H9 (cell line): ENCODE data around the gene TESPA1. TPM values are rescaled to one million over a fixed set of nuclear protein-coding genes. Genes with fewer than 3 reads are reported as not detected.
A peak's percentile ranks its signal among the peaks of the same experiment; 100 is the strongest.

ENCODE experiments used
- DNase-seq: peaks from one replicate; pipeline ENCODE4 v3.0.0-alpha.2; 2017
- H2AFZ ChIP-seq: one replicate; pipeline ENCODE4 v1.6.1; 2013; ENCODE audit warnings: mild to moderate bottlenecking, low read length, control low read depth, moderate library complexity
- H2AK5ac ChIP-seq: 2 replicates; pipeline ENCODE4 v1.6.1; 2013; ENCODE audit warnings: low read length, control low read depth, mixed read lengths; ENCODE audit not compliant: insufficient read length
- H2BK120ac ChIP-seq: one replicate; pipeline ENCODE4 v1.6.1; 2013; ENCODE audit warnings: low read depth, mild to moderate bottlenecking, low read length, control low read depth, inconsistent platforms; ENCODE audit not compliant: poor library complexity, severe bottlenecking
- H2BK12ac ChIP-seq: 2 replicates; pipeline ENCODE4 v1.6.1; 2013; ENCODE audit warnings: low read length, control low read depth, mixed read lengths, low read depth; ENCODE audit not compliant: insufficient read length
- H2BK15ac ChIP-seq: 2 replicates; pipeline ENCODE4 v1.6.1; 2013; ENCODE audit warnings: low read depth, low read length, control low read depth
- H2BK20ac ChIP-seq: one replicate; pipeline ENCODE4 v1.6.1; 2013; ENCODE audit warnings: low read depth, mild to moderate bottlenecking, low read length, control low read depth, inconsistent platforms; ENCODE audit not compliant: poor library complexity, severe bottlenecking
- H2BK5ac ChIP-seq: 2 replicates; pipeline ENCODE4 v1.6.1; 2013; ENCODE audit warnings: low read length, control low read depth, mixed read lengths; ENCODE audit not compliant: insufficient read length
- H3K14ac ChIP-seq: 2 replicates; pipeline ENCODE4 v1.6.1; 2013; ENCODE audit warnings: low read length, control low read depth; ENCODE audit not compliant: insufficient read depth
- H3K18ac ChIP-seq: 2 replicates; pipeline ENCODE4 v1.6.1; 2013; ENCODE audit warnings: low read depth, mild to moderate bottlenecking, mixed read lengths, low read length, control low read depth; ENCODE audit not compliant: insufficient read length
- H3K23ac ChIP-seq: 2 replicates; pipeline ENCODE4 v1.6.1; 2013; ENCODE audit warnings: low read length, control low read depth, mixed read lengths, low read depth; ENCODE audit not compliant: insufficient read length
- H3K23me2 ChIP-seq: 2 replicates; pipeline ENCODE4 v1.6.1; 2013; ENCODE audit warnings: low read depth, mild to moderate bottlenecking, mixed read lengths, low read length, control low read depth; ENCODE audit not compliant: insufficient read length, poor library complexity, severe bottlenecking
- H3K27ac ChIP-seq: 2 replicates; pipeline ENCODE4 v1.5.1; 2013; ENCODE audit warnings: low read length, control low read depth, mixed read lengths, low read depth; ENCODE audit not compliant: insufficient read length
- H3K27me3 ChIP-seq: 2 replicates; pipeline ENCODE4 v1.6.1; 2013; ENCODE audit warnings: low read length, control low read depth, inconsistent platforms; ENCODE audit not compliant: insufficient read depth
- H3K4ac ChIP-seq: 2 replicates; pipeline ENCODE4 v1.6.1; 2013; ENCODE audit warnings: low read depth, mild to moderate bottlenecking, control low read depth, inconsistent platforms, low read length, moderate library complexity
- H3K4me1 ChIP-seq: 2 replicates; pipeline ENCODE4 v1.6.1; 2013; ENCODE audit warnings: low read length, control low read depth, inconsistent platforms; ENCODE audit not compliant: insufficient read depth
- H3K4me2 ChIP-seq: 2 replicates; pipeline ENCODE4 v1.6.1; 2013; ENCODE audit warnings: low read length, control low read depth, mixed read lengths; ENCODE audit not compliant: insufficient read length, insufficient read depth
- H3K56ac ChIP-seq: 2 replicates; pipeline ENCODE4 v1.6.1; 2013; ENCODE audit warnings: low read depth, mild to moderate bottlenecking, mixed read lengths, low read length, control low read depth; ENCODE audit not compliant: insufficient read length
- H3K79me1 ChIP-seq: 2 replicates; pipeline ENCODE4 v1.6.1; 2013; ENCODE audit warnings: low read depth, mild to moderate bottlenecking, moderate library complexity, low read length, control low read depth, inconsistent platforms; ENCODE audit not compliant: insufficient read depth, poor library complexity, severe bottlenecking
- H3K79me2 ChIP-seq: 2 replicates; pipeline ENCODE4 v1.6.1; 2013; ENCODE audit warnings: low read length, control low read depth, inconsistent platforms; ENCODE audit not compliant: insufficient read depth
- H3K9ac ChIP-seq: 2 replicates; pipeline ENCODE4 v1.6.1; 2013; ENCODE audit warnings: low read length, control low read depth, mixed read lengths; ENCODE audit not compliant: insufficient read length; ENCODE audit errors: extremely low read depth
- H3K9me3 ChIP-seq: one replicate; pipeline ENCODE4 v1.6.1; 2013; ENCODE audit warnings: low read depth, low read length, inconsistent platforms; ENCODE audit not compliant: control insufficient read depth
- H3T11ph ChIP-seq: one replicate; pipeline ENCODE4 v1.6.1; 2013; ENCODE audit warnings: mild to moderate bottlenecking, low read length, control low read depth, inconsistent platforms
- H4K20me1 ChIP-seq: one replicate; pipeline ENCODE4 v1.6.1; 2013; ENCODE audit not compliant: control insufficient read depth, insufficient read length, insufficient read depth
- H4K5ac ChIP-seq: 2 replicates; pipeline ENCODE4 v1.6.1; 2013; ENCODE audit warnings: low read depth, mild to moderate bottlenecking, mixed read lengths, low read length, control low read depth; ENCODE audit not compliant: insufficient read length
- H4K8ac ChIP-seq: replicated peaks from 2 replicates; pipeline ENCODE4 v1.6.1; 2013; ENCODE audit warnings: low read length, control low read depth, mixed read lengths, low read depth; ENCODE audit not compliant: insufficient read length
- H4K91ac ChIP-seq: 2 replicates; pipeline ENCODE4 v1.6.1; 2013; ENCODE audit warnings: low read depth, mild to moderate bottlenecking, moderate library complexity, mixed read lengths, low read length, control low read depth; ENCODE audit not compliant: insufficient read length
- H3K27ac Mint-ChIP-seq, 3 experiments: 2 replicates in 2 of 3; 3 replicates in 1 of 3; pipeline ENCODE4 v1.8.0; 2020 to 2021; ENCODE audit warnings: mixed read lengths in 3 of 3, mild to moderate bottlenecking in 1 of 3, moderate library complexity in 1 of 3
- H3K27me3 Mint-ChIP-seq: 2 replicates; pipeline ENCODE4 v1.8.0; 2021; ENCODE audit warnings: low read depth, mild to moderate bottlenecking, moderate library complexity, mixed read lengths
- H3K36me3 Mint-ChIP-seq, 3 experiments: 2 replicates in 2 of 3; 3 replicates in 1 of 3; pipeline ENCODE4 v1.8.0; 2020 to 2021; ENCODE audit warnings: low read depth in 3 of 3, mixed read lengths in 3 of 3; ENCODE audit not compliant: insufficient read depth in 1 of 3
- H3K4me1 Mint-ChIP-seq, 2 experiments: 2 replicates each; pipeline ENCODE4 v1.8.0; 2020; ENCODE audit warnings: mixed read lengths in 2 of 2
- H3K4me3 Mint-ChIP-seq, 2 experiments: 2 replicates in 1 of 2; 3 replicates in 1 of 2; pipeline ENCODE4 v1.8.0; 2020 to 2021; ENCODE audit warnings: mild to moderate bottlenecking in 2 of 2, mixed read lengths in 2 of 2, moderate library complexity in 1 of 2
- H3K9me3 Mint-ChIP-seq, 2 experiments: 2 replicates in 1 of 2; 3 replicates in 1 of 2; pipeline ENCODE4 v1.8.0; 2020; ENCODE audit warnings: mild to moderate bottlenecking in 2 of 2, mixed read lengths in 2 of 2, moderate library complexity in 1 of 2
- WGBS: extraction: QIAGEN DNeasy Blood & Tissue Kit; methylation state at CpG from one replicate; pipeline ENCODE4 v1.1.7; 2013; ENCODE audit warnings: missing lambda C conversion rate, low lambda C conversion rate, mixed read lengths; ENCODE audit not compliant: insufficient read length; ENCODE audit errors: extremely low coverage; 5-methylcytosine and 5-hydroxymethylcytosine counted together
- total RNA-seq: library from RNA; stranded (reverse); gene quantifications from 2 replicates; pipeline ENCODE4 v1.2.1, GENCODE V29; 2021
- TF ChIP-seq, protein P1 (sequence below): fragments of 200-600 bp; sonication (generic); conservative IDR thresholded peaks from 3 replicates; pipeline ENCODE4 v1.8.0; 2021; ENCODE audit warnings: antibody characterized with exemption, mild to moderate bottlenecking

TESPA1 gene
- total RNA-seq, 1 experiment from 2014 or later: not detected

DNA sequence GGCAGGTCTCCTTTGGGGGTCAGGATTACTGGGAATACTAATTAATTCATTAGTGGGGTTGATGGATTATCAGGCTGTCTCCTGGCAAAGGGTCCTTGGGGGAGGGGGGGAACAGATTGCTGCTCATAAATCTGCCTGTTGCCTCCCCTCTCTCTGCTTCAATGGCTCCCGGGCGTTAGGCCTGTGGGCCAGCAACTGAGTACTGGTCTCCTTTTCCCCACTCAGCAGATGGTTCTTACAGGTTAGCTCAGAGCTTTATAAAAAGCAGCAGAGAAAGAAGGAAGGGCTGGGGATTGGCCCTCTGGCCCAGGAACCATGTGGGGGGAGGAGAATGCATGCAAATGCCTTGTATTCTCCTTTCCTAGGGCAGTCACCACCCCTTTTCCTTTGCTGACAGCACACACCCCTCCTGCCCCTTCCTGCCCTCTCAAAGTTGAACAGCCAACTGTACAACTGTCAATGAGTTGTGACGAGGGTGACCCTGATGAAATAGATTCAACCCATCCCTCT is 32.9 kb upstream of the TESPA1 start:
- H3T11ph ChIP-seq: no peak overlapping the region
- H3K56ac ChIP-seq: no peak overlapping the region
- H3K79me1 ChIP-seq: no peaks in the 10 kb centered on the region
- no peak overlapping the region for H3K18ac ChIP-seq
- H3K4me1 ChIP-seq: no peaks in the 10 kb centered on the region
- H4K8ac ChIP-seq: no peak overlapping the region
- H3K27me3 ChIP-seq: no peaks in the 10 kb centered on the region
- Mint-ChIP-seq H3K4me1 (peaks cover 19 to 21% of the 10 kb centered on the region in 2 experiments), H3K4me3 (no peak overlapping the region), H3K27ac (no peak overlapping the region), H3K9me3 (peaks cover 15 to 19% of the 10 kb centered on the region in 2 experiments), H3K36me3 (peaks cover 4 to 13% (median 5%) of the 10 kb centered on the region in 3 experiments; a peak in 6 of 7 replicates), H3K27me3 (peaks cover 23% of the 10 kb centered on the region)
- H2BK12ac ChIP-seq: no peak overlapping the region
- no peak overlapping the region for H2BK20ac ChIP-seq
- DNase-seq: peak; percentile 50
- H3K9me3 ChIP-seq: no peaks in the 10 kb centered on the region
- H2AFZ ChIP-seq: no peak overlapping the region
- no peak overlapping the region for H2BK5ac ChIP-seq
- H3K4me2 ChIP-seq: no peak overlapping the region
- no peak overlapping the region for H3K9ac ChIP-seq
- no peak overlapping the region for H2AK5ac ChIP-seq
- no peaks in the 10 kb centered on the region for H3K23me2 ChIP-seq
- H3K79me2 ChIP-seq: no peaks in the 10 kb centered on the region
- H2BK120ac ChIP-seq: no peak overlapping the region
- WGBS: no CpG with 5 or more reads among the region's 3 CpGs
- H3K27ac ChIP-seq: no peak overlapping the region
- no peak overlapping the region for H4K91ac ChIP-seq
- no peak overlapping the region for H3K14ac ChIP-seq
- TF ChIP-seq, protein P1, sequence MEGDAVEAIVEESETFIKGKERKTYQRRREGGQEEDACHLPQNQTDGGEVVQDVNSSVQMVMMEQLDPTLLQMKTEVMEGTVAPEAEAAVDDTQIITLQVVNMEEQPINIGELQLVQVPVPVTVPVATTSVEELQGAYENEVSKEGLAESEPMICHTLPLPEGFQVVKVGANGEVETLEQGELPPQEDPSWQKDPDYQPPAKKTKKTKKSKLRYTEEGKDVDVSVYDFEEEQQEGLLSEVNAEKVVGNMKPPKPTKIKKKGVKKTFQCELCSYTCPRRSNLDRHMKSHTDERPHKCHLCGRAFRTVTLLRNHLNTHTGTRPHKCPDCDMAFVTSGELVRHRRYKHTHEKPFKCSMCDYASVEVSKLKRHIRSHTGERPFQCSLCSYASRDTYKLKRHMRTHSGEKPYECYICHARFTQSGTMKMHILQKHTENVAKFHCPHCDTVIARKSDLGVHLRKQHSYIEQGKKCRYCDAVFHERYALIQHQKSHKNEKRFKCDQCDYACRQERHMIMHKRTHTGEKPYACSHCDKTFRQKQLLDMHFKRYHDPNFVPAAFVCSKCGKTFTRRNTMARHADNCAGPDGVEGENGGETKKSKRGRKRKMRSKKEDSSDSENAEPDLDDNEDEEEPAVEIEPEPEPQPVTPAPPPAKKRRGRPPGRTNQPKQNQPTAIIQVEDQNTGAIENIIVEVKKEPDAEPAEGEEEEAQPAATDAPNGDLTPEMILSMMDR: no peak
- H4K20me1 ChIP-seq: no peaks in the 10 kb centered on the region
- H2BK15ac ChIP-seq: no peak overlapping the region
- no peak overlapping the region for H3K23ac ChIP-seq
- no peak overlapping the region for H3K4ac ChIP-seq
- no peak overlapping the region for H4K5ac ChIP-seq
